Measurements from ENCODE around the gene NT5M.

- TF ChIP-seq POLR2A (IDR thresholded peaks at IDR 0.05; ENCODE audit: low read depth, low read length) = no peak
- TF ChIP-seq POLR2AphosphoS5 (IDR thresholded peaks at IDR 0.05; ENCODE audit: low read depth, low read length) = no peak
Measured at GRCh38 chr17:17343160-17343735, 40.1 kb downstream of the NT5M start.
